ENCODE measurements around the gene SEPTIN14.
"Not testable (repeated sequence)": the region's sequence is repeated elsewhere in the genome, so short reads cannot be mapped to it uniquely, and the experiment has no call there.

The SEPTIN14 gene

GRCh38 chr7:55871932-55872485 lies 9.5 kb upstream of the SEPTIN14 start:
- Histone ChIP-seq H3K27ac (ENCODE audit: poor library complexity, severe bottlenecking) (no peak overlapping the region), H3K9me3 (ENCODE audit: severe bottlenecking) (no peaks in the 10 kb centered on the region), H3K4me3 (ENCODE audit: severe bottlenecking) (no peak overlapping the region), H3K27me3 (ENCODE audit: insufficient read depth, poor library complexity, severe bottlenecking) (no peaks in the 10 kb centered on the region), H3K4me1 (ENCODE audit: insufficient read depth, poor library complexity, severe bottlenecking) (no peaks in the 10 kb centered on the region), H3K36me3 (ENCODE audit: low read depth) (no peaks in the 10 kb centered on the region)
- ATAC-seq (ENCODE audit: low read depth) (no peak), DNase-seq (ENCODE audit: low spot score) (no peak)
- TF ChIP-seq, protein P1, sequence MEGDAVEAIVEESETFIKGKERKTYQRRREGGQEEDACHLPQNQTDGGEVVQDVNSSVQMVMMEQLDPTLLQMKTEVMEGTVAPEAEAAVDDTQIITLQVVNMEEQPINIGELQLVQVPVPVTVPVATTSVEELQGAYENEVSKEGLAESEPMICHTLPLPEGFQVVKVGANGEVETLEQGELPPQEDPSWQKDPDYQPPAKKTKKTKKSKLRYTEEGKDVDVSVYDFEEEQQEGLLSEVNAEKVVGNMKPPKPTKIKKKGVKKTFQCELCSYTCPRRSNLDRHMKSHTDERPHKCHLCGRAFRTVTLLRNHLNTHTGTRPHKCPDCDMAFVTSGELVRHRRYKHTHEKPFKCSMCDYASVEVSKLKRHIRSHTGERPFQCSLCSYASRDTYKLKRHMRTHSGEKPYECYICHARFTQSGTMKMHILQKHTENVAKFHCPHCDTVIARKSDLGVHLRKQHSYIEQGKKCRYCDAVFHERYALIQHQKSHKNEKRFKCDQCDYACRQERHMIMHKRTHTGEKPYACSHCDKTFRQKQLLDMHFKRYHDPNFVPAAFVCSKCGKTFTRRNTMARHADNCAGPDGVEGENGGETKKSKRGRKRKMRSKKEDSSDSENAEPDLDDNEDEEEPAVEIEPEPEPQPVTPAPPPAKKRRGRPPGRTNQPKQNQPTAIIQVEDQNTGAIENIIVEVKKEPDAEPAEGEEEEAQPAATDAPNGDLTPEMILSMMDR (IDR thresholded peaks at IDR 0.05; ENCODE audit: poor library complexity, severe bottlenecking), result no peak

- not testable (repeated sequence) for H3K4me1 ChIP-seq (ENCODE audit: insufficient read depth, poor library complexity, severe bottlenecking); H3K4me3 ChIP-seq (ENCODE audit: severe bottlenecking); H3K9me3 ChIP-seq (ENCODE audit: severe bottlenecking); H3K27ac ChIP-seq (ENCODE audit: poor library complexity, severe bottlenecking); ATAC-seq (ENCODE audit: low read depth); H3K36me3 ChIP-seq (ENCODE audit: low read depth); DNase-seq (ENCODE audit: low spot score); H3K27me3 ChIP-seq (ENCODE audit: insufficient read depth, poor library complexity, severe bottlenecking)
Measured at GRCh38 chr7:55868989-55869388, 6.4 kb upstream of the SEPTIN14 start.

- not testable (repeated sequence) for H3K27ac ChIP-seq (ENCODE audit: poor library complexity, severe bottlenecking); ATAC-seq (ENCODE audit: low read depth); H3K9me3 ChIP-seq (ENCODE audit: severe bottlenecking); H3K4me3 ChIP-seq (ENCODE audit: severe bottlenecking); H3K36me3 ChIP-seq (ENCODE audit: low read depth); DNase-seq (ENCODE audit: low spot score); H3K27me3 ChIP-seq (ENCODE audit: insufficient read depth, poor library complexity, severe bottlenecking); H3K4me1 ChIP-seq (ENCODE audit: insufficient read depth, poor library complexity, severe bottlenecking)
Measured at GRCh38 chr7:55845164-55845563, 17.4 kb downstream of the SEPTIN14 start.

GRCh38 chr7:55838595-55838994 lies 24.0 kb downstream of the SEPTIN14 start:
- H3K27me3 ChIP-seq (ENCODE audit: insufficient read depth, poor library complexity, severe bottlenecking), result no peaks in the 10 kb centered on the region
- no peaks in the 10 kb centered on the region for H3K4me1 ChIP-seq (ENCODE audit: insufficient read depth, poor library complexity, severe bottlenecking)
- H3K4me3 ChIP-seq (ENCODE audit: severe bottlenecking), result no peak overlapping the region
- no peaks in the 10 kb centered on the region for H3K9me3 ChIP-seq (ENCODE audit: severe bottlenecking)
- no peak for ATAC-seq (ENCODE audit: low read depth)
- no peaks in the 10 kb centered on the region for H3K36me3 ChIP-seq (ENCODE audit: low read depth)
- H3K27ac ChIP-seq (ENCODE audit: poor library complexity, severe bottlenecking), result no peak overlapping the region
- DNase-seq (ENCODE audit: low spot score), result no peak
- TF ChIP-seq, protein P1 (IDR thresholded peaks at IDR 0.05; ENCODE audit: poor library complexity, severe bottlenecking), result no peak

DNA sequence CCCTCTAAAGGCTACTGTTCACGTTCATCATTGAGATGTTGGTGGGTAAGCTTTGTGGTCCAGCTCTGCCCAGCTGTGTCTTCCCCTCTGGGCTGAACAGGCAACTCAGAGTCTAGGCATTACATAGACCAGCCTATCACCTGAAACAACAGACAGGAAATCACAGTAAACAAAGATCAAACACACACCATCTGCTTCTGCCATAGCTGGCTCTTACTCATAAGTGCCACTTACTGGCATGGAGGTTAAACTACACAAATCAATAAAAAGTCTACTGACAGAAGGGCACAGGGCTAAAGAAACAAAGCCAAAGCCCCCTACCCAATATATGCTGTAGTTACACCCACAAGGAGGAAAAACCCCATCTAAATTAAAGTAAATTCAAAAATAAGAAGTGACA lies 35.0 kb downstream of the SEPTIN14 start:
- TF ChIP-seq, protein P1 (IDR thresholded peaks at IDR 0.05; ENCODE audit: poor library complexity, severe bottlenecking), result no peak
- Histone ChIP-seq H3K9me3 (ENCODE audit: severe bottlenecking) (no peaks in the 10 kb centered on the region), H3K27ac (ENCODE audit: poor library complexity, severe bottlenecking) (no peak overlapping the region), H3K36me3 (ENCODE audit: low read depth) (no peaks in the 10 kb centered on the region), H3K27me3 (ENCODE audit: insufficient read depth, poor library complexity, severe bottlenecking) (no peaks in the 10 kb centered on the region), H3K4me1 (ENCODE audit: insufficient read depth, poor library complexity, severe bottlenecking) (no peaks in the 10 kb centered on the region), H3K4me3 (ENCODE audit: severe bottlenecking) (no peak overlapping the region)
- no peak for ATAC-seq (ENCODE audit: low read depth)
- DNase-seq (ENCODE audit: low spot score), result no peak

DNA sequence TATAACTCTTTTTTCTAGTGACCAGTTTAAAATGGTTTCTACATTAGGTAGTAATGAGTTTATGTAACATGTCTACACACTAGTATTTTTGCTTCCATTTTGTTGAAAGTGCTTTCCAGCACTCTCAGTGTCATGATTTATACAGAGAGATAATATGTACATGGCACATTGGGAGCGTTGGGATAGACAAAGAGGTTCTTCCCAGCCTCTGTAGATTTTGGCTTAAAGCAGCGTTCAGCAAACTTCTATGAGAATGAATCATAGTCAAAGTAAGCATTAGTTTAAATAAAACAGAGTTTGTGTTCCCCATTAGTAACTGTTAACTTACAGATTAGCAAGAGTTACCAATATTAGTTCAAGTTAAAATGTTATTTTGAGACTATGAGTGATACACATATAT lies 43.9 kb downstream of the SEPTIN14 start:
- H3K9me3 ChIP-seq (ENCODE audit: severe bottlenecking), result no peaks in the 10 kb centered on the region
- H3K4me1 ChIP-seq (ENCODE audit: insufficient read depth, poor library complexity, severe bottlenecking), result no peaks in the 10 kb centered on the region
- H3K4me3 ChIP-seq (ENCODE audit: severe bottlenecking), result no peak overlapping the region
- H3K27ac ChIP-seq (ENCODE audit: poor library complexity, severe bottlenecking), result no peak overlapping the region
- DNase-seq (ENCODE audit: low spot score) (no peak), ATAC-seq (ENCODE audit: low read depth) (no peak)
- no peaks in the 10 kb centered on the region for H3K27me3 ChIP-seq (ENCODE audit: insufficient read depth, poor library complexity, severe bottlenecking)
- TF ChIP-seq, protein P1 (IDR thresholded peaks at IDR 0.05; ENCODE audit: poor library complexity, severe bottlenecking), result no peak
- no peaks in the 10 kb centered on the region for H3K36me3 ChIP-seq (ENCODE audit: low read depth)

DNA sequence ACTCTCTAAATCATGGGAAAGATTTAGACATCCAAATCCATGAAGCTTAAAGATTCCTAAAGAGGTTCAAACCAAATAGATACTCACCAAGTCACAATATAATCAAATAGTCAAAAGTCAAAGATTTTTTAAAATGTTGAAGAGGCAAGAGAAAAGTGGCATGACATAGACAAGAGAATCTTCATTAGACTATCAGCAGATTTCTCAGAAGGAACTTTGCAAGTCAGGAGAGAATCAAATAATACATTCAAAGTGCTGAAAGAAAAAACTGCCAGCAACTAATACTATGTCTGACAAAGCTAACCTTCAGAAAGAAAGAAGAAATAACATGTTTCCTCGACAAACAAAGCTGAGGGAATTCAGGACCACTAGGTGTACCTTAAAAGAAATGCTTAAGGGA lies 65.3 kb downstream of the SEPTIN14 start:
- H3K27me3 ChIP-seq (ENCODE audit: insufficient read depth, poor library complexity, severe bottlenecking); H3K4me1 ChIP-seq (ENCODE audit: insufficient read depth, poor library complexity, severe bottlenecking); ATAC-seq (ENCODE audit: low read depth); H3K27ac ChIP-seq (ENCODE audit: poor library complexity, severe bottlenecking); DNase-seq (ENCODE audit: low spot score); H3K4me3 ChIP-seq (ENCODE audit: severe bottlenecking); H3K36me3 ChIP-seq (ENCODE audit: low read depth): not testable (repeated sequence)
- H3K9me3 ChIP-seq (ENCODE audit: severe bottlenecking), result peaks cover 14% of the 10 kb centered on the region
